Stimulated activated CD4-positive, alpha-beta T cell treated with anti-CD3 and anti-CD28 coated beads, Interleukin-15, amount 100 ng/mL, for 1 hour (primary cell): Measurements from ENCODE around the gene DDX5.

Experiments used
- DNase-seq, 2 donors: peaks; one replicate each; pipeline ENCODE4 v3.0.0-alpha.2; 2020; ENCODE audit warnings: low read depth in 1 of 2, low spot score in 1 of 2

DDX5 gene

GRCh38 chr17:64506201-64506575 is at the start of gene DDX5:
Gene DDX5 (minus strand): TSS chr17:64506289. CDS start chr17:64506119, 170 bp downstream.
- peak; percentile 94 to 96 for DNase-seq

- no peak for DNase-seq
Measured at GRCh38 chr17:64555281-64555680, 49.2 kb upstream of the DDX5 start.

GRCh38 chr17:64554028-64554637 is 48.0 kb upstream of the DDX5 start:
- no peak for DNase-seq

DNA sequence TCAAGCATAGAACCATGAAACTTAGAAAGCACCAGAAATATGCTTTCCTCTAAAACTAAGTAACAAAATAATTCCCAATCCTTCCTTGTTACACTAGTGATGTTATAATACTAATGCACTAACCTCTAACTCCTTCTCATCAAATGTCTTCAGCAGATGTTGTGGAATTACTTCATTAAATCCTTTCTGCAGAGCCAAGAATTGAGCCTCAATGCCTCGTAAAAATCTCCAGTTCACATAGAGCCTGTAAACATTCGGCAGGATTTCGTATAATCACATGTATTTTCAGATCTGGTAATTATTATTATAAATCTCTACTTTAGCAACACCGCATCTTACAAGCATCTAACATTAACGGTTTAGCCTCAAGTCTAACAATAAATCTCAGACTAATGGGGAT is 45.4 kb upstream of the DDX5 start:
- no peak for DNase-seq

- DNase-seq: no peak
Measured at GRCh38 chr17:64547319-64547718, 41.2 kb upstream of the DDX5 start.

GRCh38 chr17:64546716-64547115 is 40.6 kb upstream of the DDX5 start:
- no peak for DNase-seq

DNA sequence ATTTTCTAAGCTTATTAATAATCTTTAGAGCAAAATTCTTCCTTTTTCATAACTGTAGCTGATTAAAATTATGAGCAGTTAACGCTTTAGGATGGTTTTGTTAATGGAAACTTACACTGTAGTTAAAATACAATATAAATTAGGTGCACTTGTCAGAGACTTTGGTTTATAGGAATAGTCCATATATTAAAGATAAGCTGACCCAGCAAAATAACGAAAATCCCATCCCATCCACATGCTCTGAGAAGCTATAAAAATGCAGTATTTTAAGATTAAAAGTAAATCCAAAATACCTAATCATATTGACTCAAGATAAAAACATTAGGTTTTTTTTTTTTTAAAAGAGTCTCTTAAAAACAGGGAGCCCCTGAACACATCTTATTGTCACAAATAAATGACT is 38.7 kb upstream of the DDX5 start:
- DNase-seq: no peak

DNA sequence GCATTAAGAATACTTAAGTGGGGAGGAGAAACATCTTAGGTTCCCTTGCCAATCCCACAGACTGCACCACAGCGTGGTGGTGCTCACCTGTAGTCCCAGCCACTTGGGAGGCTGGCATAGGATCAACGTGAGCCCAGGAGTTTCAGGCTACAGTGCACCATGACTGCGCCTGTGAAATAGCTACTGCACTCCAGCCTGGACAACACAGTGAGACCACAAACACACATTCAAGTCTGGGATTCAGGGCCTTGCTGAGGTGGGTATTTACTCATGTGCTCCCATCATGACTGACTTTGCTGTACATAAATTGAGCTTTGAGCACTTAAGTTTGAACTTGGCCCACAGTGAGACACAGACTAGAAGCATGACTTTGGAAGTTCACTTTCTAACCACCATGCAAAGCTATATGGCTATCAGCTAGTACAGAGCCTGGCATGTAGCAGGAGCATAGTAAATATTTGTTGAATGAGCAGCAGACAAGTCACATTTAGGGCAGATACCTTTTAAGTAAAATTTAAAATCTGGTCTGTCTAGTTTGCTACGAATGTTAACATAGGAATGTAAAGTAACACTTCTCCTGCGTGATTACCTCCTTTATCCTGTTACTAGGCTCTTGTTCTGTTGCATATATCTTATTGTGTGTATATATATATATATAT is 34.2 kb upstream of the DDX5 start:
- no peak for DNase-seq

DNA sequence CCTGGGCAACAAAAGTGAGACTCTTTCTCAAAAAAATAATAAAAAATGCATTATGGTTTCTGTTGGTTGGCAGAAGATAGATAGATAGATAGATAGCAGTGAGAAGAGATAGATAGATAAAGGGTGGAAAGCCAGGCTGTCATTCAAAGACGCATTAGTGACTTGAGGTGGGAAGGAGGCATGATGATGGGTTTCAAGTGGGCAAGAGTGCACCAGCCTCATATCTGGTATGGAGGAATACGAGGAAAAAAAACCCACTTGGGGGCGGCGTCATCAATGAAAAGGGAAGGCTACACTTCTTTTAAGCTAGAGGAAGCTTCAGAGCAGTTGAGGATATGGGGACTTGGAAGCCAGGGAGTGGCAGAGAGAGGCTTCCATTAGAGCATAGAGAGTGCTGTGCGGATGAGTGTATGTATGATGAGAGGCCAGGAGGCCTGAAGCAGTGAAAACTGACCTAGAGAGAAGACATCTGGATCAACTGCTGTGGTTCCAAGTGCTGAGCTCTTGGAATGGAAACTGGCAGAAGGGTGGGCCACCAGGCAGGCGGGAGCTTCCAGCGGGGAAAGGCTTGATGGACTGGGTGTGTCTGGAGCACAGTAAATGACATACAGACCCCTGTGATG is 32.5 kb upstream of the DDX5 start:
- no peak for DNase-seq

GRCh38 chr17:64537488-64537887 is 31.4 kb upstream of the DDX5 start:
- no peak for DNase-seq

GRCh38 chr17:64536913-64537312 is 30.8 kb upstream of the DDX5 start:
- no peak for DNase-seq

- no peak for DNase-seq
Measured at GRCh38 chr17:64535357-64535756, 29.3 kb upstream of the DDX5 start.

GRCh38 chr17:64534187-64534586 is 28.1 kb upstream of the DDX5 start:
- no peak for DNase-seq

- no peak for DNase-seq
Measured at GRCh38 chr17:64533784-64534183, 27.7 kb upstream of the DDX5 start.

DNA sequence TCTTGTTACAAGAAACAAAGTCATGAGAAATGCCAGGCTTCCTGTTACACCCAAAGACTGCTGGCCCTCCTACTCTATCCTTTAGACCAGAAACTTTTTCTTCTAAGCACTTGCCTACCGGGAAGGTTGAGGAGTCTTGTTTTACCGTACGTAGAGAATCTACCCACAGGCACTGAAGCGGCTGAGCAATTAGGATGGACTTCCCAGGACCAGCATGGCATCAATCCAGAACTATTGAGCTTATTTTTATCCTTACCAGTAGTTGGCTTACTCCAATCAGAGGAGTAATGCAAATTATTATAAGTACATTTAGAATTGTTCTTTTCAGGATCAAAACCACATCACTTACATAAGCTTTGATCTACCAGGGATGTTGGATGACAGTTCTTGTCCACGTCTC is 26.3 kb upstream of the DDX5 start:
- no peak for DNase-seq

DNA sequence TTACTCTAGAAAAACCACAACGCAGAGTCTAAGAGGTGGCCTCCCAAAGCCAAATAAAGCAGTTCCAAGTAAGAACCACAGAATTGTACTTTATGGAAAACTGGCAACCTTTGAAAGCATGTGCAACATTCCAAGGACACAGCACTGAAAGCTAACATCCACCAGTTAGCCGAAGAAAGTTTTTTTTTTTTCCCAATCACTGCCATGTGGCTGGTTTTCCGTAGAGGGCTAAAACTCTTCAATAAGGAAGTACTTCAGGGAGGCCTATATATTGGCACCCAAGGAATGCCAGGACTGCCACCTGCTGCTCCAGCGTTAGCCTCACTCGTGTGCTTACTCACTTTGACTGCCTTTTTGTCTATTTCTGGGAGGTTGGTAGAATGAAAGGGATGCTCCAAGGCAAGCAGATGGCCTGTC is 25.9 kb upstream of the DDX5 start:
- no peak for DNase-seq

DNA sequence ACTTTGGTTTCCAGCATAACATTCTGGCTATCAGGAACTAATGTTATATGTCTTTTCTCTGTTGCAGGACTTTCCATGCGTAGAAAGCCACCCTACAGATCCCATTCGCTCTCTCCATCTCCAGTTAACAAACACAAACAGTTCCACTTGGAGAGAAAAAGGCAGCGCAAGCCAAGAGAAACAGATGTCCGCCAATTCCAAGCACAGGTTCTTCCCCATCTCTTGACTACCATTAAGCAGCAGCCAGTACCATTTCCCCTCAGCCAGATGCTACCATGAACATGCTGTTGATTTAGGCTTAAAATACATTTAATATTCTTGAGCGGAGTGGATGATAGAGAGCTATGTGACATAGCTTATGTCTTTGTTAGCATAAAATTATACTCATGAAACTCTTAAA is 23.1 kb upstream of the DDX5 start:
- DNase-seq: no peak

DNA sequence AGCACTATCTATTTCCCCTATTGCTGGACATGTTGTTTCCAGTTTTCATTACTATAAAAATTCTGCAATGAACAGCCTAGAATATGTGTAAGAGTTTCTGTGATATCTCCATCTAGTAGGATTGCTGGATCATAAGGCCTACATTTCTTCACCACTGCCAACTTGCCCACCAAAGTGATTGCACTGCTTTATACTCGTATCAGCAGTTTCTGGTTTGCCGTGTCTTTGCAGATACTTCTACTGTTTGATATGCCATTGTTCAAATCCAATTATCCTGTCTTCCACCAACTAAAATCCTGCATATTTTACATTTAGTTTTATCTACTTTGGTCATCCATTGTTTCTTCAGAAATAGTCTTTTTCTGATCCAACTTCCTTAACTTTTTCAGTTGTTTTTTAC is 21.8 kb upstream of the DDX5 start:
- DNase-seq: no peak

GRCh38 chr17:64520359-64520758 is 14.3 kb upstream of the DDX5 start:
- DNase-seq: no peak

GRCh38 chr17:64519601-64520000 is 13.5 kb upstream of the DDX5 start:
- no peak for DNase-seq

DNA sequence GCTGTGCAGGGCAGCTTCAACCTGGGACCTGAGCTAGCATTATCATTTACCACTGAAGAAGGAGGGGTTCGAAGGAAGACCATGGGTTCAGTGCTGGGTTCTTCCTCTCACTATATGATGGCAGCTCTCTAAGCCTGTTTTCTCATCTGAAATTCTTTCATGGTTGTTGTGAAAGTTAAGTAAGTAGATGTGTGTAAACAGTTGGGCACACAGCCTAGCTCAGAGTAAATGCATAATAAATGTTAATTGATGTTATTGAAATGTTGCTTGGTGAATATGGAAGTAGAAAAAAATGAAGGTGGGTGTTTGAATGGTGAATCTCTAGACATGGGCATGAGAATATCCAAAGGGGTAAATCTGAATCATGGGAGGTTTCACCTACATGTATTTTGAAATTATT is 9.7 kb upstream of the DDX5 start:
- no peak for DNase-seq

DNA sequence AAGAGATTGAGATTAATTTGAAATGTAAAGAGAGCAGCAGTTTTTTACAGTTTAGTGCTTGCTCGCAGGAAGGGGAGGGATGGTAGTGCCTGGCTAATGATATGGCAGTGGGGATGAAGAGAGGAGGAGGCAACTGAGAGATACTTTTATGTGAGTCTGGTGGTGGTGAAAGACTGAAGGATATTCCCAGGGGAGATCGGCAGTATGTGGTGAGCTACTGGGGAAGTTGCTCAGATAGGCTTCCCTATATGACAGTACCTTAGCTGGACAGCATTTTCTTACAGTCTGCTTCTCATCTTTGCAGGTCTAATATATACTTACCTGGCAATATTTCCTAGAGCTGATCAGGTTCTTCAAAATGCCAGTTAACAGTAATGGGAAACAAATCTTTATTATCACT is 9.3 kb upstream of the DDX5 start:
- no peak for DNase-seq

- no peak for DNase-seq
Measured at GRCh38 chr17:64509179-64509578, 3.1 kb upstream of the DDX5 start.
